HG03460 (cell line): Measurements from ENCODE around the gene RHAG.
"Not testable (repeated sequence)": the region's sequence is repeated elsewhere in the genome, so short reads cannot be mapped to it uniquely, and the experiment has no call there.

Source experiments
- ATAC-seq: cut with Tn5 transposase; IDR thresholded peaks from one replicate; pipeline ENCODE4 v1.9.1; 2021; ENCODE audit not compliant: unreplicated experiment

Gene RHAG

DNA sequence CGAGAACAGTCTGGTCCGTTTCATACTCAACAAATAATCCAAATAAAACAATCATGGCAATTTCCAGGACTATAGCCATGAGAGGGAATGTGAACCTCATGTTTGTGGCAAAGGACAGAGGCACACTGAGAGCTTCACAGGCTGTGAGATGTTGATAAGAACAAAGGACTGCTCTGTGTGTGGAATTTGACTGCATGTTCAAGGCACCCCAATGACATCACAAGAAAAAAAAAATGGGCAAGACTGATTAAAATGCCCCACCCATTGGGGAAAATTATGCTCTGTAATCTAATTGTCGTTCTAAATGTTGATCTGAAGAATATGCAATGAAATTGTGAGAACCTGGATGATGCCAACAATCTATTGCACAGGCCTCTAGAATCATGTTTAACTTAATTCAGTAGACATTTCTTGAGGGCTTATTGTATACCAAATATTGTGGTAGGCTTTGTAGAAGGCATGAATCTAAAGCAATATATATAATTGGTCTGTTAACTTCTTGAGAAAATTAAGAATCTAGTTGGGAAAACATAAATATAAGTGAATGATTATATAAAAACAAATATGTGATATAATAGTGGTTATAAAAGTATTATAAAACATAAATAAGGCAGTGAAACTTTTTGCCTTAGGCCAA lies at the start of gene RHAG:
RHAG (minus strand) TSS at position 127 of the 637 bp plus-strand sequence; CDS start at position 100, 27 bp downstream.
- ATAC-seq = no peak

DNA sequence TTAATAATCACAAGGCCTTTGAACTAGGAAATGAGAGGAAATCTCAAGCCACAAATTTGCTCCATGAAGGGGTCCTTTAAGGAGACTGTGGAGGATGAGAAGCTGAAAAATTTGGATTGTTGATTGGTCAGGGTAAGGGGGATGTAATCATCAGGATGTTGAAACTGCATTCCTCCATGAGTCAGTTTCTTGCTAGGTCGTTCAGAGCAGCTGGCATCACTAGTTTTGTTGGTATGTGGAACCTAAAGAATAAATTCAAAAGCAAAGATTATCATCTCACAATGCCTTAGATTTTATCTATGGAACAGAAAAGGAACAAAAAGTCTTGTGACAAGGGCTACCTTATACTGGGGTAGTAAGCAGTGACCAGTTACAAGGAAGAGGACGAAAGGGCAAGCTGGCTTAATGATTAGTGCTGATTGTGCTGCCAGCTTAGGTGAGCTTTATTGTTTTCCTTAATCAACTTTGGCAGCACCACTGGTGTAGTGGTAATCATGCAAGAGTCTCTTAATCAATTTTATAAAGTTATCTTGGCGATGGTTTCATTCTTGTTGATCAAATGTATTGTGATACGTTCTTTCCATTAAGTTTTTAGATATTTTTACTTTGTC lies 40.1 kb upstream of the RHAG start:
- ATAC-seq = no peak

DNA sequence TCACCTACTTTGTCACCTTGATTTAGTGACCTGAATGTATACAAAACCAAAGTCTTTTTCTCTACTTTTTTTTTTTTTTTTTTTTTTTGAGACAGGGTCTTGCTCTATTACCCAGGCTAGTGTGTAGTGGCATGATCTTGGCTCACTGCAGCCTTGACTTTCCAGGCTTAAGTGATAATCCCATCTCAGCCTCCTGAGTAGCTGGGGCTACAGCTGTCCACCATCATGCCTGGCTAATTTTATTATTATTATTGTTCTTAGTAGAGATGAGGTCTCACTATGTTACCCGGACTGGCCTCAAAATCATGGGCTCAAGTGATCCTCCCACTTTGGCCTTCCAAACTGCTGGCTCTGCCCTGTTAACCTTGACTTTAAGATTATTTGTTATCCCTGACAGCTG lies 39.2 kb upstream of the RHAG start:
- no peak for ATAC-seq

DNA sequence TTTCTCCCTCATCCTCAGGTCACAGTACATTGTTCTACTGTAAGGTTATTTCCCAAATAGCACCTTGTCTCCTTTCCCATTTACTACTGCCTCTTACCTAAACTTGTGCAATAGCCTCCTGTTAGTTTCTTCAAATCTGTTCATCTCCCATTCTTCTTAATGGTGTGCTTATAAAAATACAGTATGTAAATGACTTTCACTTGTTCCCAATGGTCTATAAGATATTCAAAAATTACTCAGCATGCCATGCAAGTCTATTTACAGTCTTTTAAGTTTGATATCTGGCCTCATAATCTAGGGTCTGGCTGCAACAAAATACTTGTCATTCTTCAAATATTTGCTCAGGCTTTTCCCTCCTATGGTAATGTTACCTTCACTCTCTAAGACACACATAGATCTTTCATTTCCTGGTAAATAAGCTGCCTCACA lies 31.5 kb upstream of the RHAG start:
- no peak for ATAC-seq

DNA sequence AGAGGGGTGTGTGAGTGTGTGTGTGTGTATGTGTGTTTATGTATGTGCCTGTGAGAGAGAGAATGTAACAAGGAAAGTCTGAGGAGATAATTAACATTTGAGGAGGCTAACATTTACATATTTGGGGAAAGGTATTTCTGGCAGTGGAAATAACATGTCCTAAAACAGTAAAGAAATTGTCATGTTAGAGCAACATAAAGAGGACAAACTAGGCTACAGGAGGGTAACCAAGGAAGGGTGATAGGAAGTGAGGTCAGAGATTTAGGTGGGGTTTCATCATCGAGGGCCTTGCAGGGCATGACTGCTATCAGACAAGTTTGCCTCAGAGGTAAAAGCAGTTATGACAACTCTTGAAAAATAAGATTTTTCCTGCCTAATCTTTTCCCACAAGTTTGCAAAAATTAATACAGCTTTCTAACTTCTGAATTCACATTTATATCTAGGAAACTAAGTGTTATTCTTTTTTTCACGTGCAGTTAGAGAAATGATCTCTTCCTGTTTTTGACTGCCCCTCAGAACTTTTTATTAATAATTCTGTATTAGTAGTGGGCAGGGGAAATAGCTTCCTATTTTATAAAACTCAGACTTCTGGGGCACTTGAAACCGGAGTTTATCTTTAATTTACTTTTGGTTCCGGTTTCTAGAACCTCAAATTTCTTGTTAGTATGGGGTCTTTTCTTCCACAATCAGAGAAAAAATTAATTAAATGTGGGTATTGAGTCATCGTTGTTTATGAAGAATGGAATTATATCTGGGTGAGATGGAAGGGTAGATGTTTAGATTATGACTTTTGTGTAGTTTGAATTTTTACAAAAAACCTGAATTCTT lies 30.5 kb upstream of the RHAG start:
- ATAC-seq = no peak

DNA sequence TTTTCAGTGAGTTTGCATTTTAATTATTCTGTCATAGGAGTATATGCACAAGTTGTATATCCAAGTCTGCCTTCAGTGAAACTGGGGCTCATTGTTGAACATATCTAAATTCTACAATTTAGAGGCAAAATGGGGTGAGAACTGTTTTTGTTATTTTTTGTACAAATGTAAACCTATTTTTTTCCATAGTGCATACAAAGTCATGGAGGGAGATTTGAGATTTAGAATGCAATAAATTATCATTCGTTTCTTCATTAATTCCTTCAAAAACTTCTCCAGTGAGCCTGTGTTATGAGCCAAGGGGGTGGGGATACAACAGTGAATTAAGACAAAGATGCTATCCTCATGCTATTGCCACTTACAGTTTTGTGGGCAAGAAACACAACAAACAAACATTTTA lies 29.8 kb upstream of the RHAG start:
- ATAC-seq = no peak

DNA sequence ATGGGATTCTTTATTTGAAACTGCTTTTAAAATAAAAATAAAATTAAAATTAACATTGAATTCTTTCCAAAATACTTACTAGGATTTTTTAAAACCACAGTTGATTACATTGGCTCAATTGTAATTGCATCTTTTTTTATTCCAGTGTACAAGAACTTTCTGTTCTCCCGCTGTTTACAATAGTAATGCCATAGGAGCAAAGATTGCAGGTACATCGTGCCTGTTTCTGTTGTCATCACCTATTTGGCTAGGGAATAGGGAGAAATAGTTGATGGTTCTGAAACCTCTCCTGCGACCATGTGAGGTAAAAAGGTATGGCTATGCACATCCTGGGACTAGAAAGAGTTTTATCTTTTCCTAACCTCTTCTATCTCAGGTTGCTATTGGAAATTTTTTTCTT lies 28.2 kb upstream of the RHAG start:
- ATAC-seq = no peak

DNA sequence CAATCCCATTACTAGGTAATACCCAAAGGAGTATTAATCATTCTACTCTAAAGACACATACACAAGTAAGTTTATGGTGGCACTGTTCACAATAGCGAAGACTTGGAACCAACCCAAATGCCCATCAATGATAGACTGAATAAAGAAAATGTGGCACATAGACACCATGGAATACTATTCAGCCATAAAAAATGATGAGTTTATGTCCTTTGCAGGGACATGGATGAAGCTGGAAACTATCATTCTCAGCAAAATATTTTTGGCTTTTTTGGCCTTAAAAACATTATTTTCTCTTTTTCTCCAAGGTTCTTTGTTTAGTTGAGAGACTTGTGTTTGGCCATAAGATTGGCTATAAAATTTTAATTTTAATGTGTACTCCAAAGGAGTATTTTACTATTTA lies 27.4 kb upstream of the RHAG start:
- ATAC-seq = not testable (repeated sequence)

DNA sequence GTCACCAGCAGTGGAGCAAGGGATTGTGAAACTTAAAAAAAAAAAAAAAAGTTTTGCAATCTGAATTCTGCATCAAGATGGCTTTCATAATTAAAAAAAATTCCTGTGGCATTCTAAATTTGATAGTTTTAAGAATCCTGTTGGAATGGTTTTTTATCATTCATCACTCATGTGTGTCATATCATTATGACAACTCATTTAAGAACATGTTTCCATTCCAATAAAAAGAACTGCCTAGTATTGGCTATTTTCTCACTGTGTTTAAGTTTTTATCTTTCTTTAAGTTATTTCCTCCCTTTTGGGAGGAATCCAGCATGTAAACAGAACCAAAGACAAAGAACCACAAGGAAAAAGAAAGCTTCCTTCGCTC lies 26.2 kb upstream of the RHAG start:
- ATAC-seq = no peak

DNA sequence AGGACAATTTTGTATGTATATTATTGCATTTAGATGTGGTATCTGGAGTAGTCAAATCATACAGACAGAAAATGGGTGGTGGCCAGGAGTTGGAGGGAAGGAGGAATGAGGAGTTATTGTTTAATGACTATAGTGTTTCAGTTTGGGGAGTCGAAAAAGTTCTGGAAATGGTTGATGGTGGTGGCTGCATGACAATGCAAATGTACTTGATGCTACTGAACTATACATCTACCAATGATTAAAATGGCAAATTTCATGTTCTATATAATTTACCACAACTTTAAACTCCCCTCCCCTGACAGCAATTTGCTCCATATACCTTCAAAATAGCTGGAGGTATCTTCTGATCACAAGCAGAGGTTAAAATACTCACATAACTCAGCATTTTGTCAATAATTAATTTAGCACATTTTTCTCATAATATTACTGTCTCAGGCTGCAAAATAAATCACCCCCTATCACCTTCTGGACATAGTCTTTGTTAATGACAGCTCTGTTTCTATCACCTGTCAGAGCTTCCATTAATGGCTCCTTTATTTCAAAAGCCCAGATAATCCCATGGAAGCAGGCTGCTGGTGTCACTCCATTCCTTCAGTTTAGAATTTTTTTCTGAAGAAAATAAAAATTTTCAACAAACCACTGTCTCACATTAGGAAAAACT lies 25.7 kb upstream of the RHAG start:
- ATAC-seq = no peak

DNA sequence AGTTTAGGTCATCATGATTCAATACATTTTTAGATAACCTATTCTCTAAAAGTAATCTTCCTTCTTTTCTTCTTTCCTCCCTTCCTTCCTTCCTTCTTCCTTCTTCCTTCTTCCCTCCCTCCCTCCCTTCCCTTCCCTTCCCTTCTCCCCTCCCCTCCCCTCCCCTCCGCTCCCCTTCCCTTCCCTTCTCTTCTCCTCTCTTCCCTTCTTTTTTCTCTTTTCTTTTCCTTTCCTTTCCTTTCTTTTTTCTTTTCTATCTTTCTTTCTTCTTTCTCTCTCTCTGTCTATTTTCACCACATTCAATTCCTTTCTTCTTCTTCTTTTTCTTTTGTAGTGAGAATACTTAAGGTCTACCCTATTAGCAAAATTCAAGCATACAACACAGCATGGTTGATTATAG lies 17.3 kb upstream of the RHAG start:
- ATAC-seq = no peak

DNA sequence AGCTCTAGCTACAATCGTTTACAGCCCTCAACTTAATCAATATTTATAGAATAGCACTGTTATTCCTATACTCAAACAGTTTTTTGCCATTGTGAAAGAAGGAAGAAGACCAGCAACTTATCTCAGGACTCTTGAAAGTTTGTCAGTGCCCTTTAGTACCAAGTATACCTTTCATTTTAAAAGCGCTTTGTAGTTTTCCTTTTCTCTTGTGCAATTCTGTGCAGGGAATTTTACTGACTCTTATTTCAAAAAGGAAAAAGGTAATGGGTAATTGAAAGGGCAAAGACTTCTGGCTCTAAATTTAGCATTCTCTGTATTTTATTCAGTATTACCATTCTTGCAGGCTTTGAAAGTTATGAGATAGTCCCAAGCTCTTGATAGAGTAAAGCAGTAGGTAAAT lies 16.8 kb upstream of the RHAG start:
- no peak for ATAC-seq

DNA sequence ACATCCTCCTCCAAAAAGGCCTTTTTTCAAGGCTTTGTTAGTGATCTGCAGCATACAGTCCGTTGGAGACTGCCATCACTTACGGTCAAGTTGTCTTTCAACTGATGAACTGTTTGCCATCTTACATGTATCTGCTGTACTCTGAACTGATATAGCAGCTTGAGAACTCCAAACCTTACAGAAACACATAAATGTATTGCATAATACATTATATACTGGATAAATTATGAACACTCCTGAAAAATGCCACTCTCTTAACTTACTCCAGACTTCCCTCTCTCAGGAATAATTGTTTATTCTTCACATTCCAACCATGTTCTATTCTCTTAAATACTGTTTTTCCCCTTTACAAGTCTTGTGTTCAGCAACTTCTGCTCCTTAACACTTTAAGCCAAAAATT lies 14.6 kb upstream of the RHAG start:
- ATAC-seq = no peak

DNA sequence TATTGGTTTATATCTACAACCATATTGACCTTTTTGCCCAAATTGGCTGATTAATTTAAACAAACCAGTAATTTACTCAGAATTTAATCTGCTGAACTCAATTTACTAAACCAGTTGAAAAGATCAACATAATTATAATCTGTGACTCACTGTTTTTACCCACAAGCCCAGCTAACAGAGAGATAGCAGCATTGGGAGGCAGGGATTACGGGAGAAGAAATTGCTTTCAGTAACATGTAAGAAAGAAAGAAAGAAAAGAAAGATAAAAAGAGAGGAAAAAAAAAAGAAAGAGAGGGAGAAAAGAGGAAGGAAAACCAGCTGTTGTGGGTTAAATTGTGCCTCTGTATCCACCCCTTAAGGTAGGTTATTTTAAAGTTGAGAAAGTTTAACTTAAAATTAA lies 13.3 kb upstream of the RHAG start:
- ATAC-seq = no peak

DNA sequence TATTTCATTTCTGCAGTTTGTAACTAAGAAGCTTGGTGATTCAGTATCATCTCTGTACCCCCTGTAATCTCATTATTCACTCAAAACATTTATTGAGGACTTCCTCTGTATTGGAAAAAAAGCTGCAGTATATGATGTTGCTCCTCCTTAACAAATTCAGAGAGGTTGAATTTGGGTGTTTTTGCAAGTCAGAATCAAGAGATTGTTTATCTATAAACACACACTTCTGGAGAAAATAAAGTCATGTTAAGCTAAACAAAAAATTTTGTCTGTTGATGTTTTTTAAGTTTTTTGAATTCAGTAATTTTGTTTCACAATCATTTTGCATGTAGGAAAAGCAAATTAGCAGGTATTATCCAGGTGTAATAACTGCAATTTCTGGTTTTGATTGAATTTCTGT lies 11.4 kb upstream of the RHAG start:
- no peak for ATAC-seq

DNA sequence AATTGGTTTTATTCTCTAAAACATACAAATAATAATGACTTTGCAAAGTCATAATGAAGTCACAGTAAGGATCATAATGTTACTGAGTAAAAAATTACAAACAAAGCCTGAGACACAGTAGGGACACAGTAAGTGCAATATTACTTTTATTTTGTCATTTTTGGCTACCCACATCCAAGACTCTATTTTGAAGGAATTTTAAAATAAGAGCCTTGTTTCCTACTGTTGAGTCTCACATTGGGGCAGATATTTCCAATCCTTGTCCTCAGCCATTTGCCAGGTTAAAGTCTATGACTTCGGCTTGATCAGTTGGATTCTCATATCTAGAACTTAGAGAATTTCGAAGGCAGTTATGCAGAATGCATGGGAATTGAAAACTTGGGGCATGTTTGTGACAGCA lies 10.8 kb upstream of the RHAG start:
- ATAC-seq = no peak

DNA sequence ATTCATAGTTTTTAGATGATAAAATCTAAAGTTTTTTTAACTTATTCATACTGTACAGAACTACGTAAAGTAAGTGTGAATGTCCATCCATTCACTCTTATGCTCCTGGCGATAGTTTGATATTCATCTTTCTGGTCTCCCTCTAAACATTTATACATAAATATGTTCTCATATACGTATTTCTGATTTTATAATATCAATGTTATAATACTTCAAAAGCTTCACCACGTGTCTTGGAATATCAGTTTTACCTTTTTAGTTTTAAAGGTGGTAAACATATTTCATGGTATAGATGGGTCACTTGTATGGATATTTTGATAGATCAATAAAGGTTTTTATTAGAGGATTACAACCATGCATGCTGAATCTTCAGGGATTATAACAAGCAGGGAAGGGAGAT lies 10.3 kb upstream of the RHAG start:
- ATAC-seq = no peak

DNA sequence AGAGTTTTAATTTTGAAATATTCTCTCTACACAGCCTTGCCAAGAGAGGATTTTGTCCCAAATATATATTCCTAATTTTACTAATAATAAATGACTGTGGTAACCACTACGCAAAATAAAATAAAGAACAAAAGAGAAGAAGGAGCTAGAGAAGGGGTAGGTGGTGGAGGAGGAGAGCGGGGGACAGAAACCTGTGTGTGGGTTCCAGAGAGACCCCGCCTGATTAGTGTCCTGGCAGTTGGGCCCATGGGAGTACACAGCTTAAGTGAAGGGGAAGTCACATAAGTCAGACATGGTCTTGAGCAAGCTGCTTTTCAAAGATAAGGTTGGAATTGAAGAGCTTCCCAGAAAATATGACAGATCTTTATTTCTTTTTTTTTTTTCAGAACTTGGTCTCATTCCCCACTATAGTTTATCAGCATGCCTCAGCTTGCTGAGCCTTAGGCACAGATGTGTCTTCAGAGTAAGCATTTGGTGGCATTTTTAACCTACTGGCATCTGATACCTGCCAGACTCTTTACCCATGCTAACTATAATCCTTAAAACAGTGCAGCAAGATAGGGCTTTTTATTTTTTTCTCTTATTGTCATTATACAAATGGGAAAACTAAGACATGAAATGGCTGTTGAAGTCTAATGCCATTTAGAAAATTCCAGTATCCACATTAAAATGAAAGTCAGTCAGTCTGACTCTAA lies 9.6 kb upstream of the RHAG start:
- no peak for ATAC-seq

DNA sequence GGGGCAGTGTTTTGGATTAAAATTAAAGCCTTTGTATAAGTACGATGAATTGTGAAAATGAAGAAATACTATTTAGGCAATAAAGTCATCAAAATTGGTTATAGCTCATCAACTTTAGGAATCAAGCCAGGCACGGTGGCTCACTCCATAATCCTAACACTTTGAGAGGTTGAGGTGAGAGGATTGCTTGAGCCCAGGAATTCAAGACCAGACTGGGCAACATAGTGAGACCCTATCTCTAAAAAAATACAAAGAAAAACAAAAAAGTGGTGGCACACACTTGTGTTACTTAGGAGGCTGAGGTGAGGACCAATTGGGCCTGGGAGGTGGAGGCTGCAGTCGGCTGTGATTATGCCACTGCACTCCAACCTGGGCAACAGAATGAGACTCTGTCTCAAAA lies 8.5 kb upstream of the RHAG start:
- no peak for ATAC-seq

DNA sequence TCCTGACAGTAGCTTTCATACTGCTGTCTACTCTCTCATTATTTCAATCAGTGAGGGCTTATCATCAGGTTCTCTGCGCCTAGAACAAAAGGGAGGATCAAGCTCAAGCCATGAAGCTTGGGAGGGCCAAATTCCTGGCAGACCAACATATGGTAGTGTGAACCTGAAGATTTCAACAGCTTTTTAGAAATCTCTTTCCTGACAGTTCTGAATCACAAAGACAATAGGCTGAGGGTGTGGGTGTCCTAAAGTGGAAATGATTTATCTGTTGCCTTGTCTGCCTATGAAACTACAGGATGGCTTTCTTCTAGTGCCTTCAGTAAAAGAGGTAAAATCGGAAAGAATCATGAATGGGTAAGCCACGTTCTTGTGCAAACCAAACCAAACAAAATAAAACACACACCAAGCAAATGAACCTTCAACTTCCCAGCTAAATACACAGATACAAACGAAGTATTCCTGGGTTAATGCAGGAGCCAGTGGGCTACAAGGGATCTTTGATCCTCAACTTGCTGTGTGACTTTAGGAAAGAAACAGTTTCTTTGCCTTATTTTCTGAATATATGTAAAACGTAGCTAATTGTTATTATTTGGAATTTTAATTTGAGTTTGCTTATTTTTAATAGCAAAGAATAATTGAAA lies 2.7 kb upstream of the RHAG start:
- ATAC-seq = no peak

DNA sequence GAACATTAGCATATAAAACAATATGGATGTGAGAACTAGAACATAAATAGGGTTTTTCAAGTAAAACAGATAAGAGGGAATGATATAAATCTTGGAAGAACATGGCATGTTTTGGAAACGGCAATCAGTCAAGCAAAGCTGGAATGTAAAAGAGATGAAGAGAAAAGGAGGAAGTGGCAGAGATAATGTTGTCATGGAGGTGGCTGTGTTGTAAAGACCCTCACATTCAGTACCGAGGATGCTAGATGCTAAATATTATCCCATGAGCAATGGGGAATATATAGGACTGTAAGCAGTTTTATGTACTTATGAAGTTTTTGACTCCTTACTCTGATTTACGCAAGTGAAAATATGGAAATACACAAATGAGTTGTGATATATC lies 702 bp upstream of the RHAG start:
- ATAC-seq = no peak
